AG04450 (cell line): ENCODE data around the gene NEUROD2. TPM values are rescaled to one million over a fixed set of nuclear protein-coding genes. Genes with fewer than 3 reads are reported as not detected.

ENCODE experiments used
- CTCF ChIA-PET: fragments of 300-600, 350-600 bp; formaldehyde crosslinking; extraction: SDS; loops from one replicate; lab custom pipeline; 2022; ENCODE audit warnings: antibody characterized with exemption, inconsistent platforms; lab: Charles Lee
- POLR2A ChIA-PET: fragments of 350-600 bp; formaldehyde crosslinking; extraction: SDS; loops from one replicate; lab custom pipeline; 2021; ENCODE audit warnings: antibody characterized with exemption, inconsistent platforms; lab: Yijun Ruan, JAX
- DNase-seq: peaks from one replicate; pipeline ENCODE4 v3.0.0-alpha.2; 2011; ENCODE audit warnings: low read depth, low spot score
- H3K27ac ChIP-seq: one replicate; pipeline ENCODE4 v1.5.1; 2012; ENCODE audit warnings: low read depth, low read length, control low read depth
- H3K27me3 ChIP-seq: one replicate; pipeline ENCODE4 v1.6.0; 2012; ENCODE audit warnings: low read length; ENCODE audit not compliant: control insufficient read depth, insufficient read depth
- H3K4me3 ChIP-seq: 2 replicates; pipeline ENCODE4 v1.5.1; 2011; ENCODE audit warnings: mild to moderate bottlenecking, low read depth, low read length, control low read depth
- H3K9me3 ChIP-seq: 2 replicates; pipeline ENCODE4 v1.5.1; 2012; ENCODE audit warnings: low read length; ENCODE audit not compliant: control insufficient read depth, insufficient read depth
- polyA minus RNA-seq: library from RNA; depleted of rRNA, polyadenylated mRNA; stranded (reverse); fragments of >200 nt; gene quantifications from 2 replicates; pipeline ENCODE4 v1.2.3, GENCODE V29; 2011; rRNA and poly(A)+ RNA removed
- polyA plus RNA-seq: library from polyadenylated mRNA; depleted of rRNA; stranded (reverse); fragments of >200 nt; gene quantifications from 2 replicates; pipeline ENCODE4 v1.2.3, GENCODE V29; 2011; rRNA removed
- TF ChIP-seq, protein P1 (sequence below): IDR thresholded peaks from 2 replicates; pipeline ENCODE4 v1.5.1; 2011; ENCODE audit warnings: low read depth, low read length, control low read depth, inconsistent platforms

NEUROD2 gene
- polyA plus RNA-seq (not detected in 2 replicates), polyA minus RNA-seq (not detected in 2 replicates)

DNA sequence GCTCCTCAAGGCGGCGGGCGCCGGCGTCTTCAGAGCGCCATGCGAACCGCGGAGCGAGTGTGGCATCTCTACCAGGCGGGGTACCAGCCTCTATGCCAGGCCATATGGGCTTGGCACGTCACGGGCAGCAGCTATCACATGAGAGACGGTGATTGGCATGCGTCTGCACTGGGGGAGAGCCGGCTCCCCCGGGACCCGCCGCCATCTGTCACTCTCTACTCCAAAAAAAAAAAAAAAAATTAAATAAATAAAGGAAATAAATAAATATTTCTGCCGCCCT, at the start of gene NEUROD2:
Gene NEUROD2 (minus strand): TSS at position 70 of the 280 bp plus-strand sequence. CDS start 1,321 bp downstream, outside the sequence.
- ChIA-PET POLR2A (no interaction called here), CTCF (interaction anchor here (1.3 kb wide), 1 partner anchor 14 kb away, joined by 3 read pairs; no protein-coding TSS in a partner anchor)
- Histone ChIP-seq H3K4me3 (no peak within 1 kb of the TSS), H3K9me3 (peaks cover 3% of the 10 kb centered on the region; the same call in 1 of the 2 replicates), H3K27me3 (peaks cover 75% of the 10 kb centered on the region), H3K27ac (no peak within 1 kb of the TSS)
- DNase-seq: no peak
- TF ChIP-seq, protein P1, sequence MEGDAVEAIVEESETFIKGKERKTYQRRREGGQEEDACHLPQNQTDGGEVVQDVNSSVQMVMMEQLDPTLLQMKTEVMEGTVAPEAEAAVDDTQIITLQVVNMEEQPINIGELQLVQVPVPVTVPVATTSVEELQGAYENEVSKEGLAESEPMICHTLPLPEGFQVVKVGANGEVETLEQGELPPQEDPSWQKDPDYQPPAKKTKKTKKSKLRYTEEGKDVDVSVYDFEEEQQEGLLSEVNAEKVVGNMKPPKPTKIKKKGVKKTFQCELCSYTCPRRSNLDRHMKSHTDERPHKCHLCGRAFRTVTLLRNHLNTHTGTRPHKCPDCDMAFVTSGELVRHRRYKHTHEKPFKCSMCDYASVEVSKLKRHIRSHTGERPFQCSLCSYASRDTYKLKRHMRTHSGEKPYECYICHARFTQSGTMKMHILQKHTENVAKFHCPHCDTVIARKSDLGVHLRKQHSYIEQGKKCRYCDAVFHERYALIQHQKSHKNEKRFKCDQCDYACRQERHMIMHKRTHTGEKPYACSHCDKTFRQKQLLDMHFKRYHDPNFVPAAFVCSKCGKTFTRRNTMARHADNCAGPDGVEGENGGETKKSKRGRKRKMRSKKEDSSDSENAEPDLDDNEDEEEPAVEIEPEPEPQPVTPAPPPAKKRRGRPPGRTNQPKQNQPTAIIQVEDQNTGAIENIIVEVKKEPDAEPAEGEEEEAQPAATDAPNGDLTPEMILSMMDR: no peak

DNA sequence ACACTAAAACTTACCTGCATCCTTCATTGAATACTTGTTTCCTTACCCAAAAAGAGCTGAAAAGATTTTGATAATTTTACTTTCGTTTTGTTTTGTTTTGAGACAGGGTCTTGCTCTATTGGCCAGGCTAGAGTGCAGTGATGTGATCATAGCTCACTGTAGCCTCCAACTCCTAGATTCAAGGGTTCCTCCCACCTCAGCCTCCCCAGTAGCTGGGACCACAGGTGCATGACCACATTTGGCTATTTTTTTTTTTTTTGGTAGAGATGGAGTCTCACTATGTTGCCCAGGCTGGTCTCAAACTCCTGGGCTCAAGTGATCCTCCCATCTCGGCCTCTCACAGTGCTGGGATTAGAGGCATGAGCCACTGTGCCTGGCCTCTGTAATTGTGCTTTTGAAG, 47.4 kb upstream of the NEUROD2 start:
- Histone ChIP-seq H3K4me3 (no peak overlapping the region), H3K27ac (no peak overlapping the region), H3K27me3 (no peaks in the 10 kb centered on the region), H3K9me3 (no peaks in the 10 kb centered on the region)
- CTCF ChIA-PET: interaction anchor here (0.7 to 7.4 kb wide), 9 partner anchors 9 to 79 kb away, joined by 3 to 62 read pairs (median 8); no protein-coding TSS in a partner anchor
- POLR2A ChIA-PET: interaction anchor here (0.8 kb wide), 1 partner anchor 9 kb away, joined by 3 read pairs; no protein-coding TSS in a partner anchor
- TF ChIP-seq, protein P1: no peak
- DNase-seq: no peak

DNA sequence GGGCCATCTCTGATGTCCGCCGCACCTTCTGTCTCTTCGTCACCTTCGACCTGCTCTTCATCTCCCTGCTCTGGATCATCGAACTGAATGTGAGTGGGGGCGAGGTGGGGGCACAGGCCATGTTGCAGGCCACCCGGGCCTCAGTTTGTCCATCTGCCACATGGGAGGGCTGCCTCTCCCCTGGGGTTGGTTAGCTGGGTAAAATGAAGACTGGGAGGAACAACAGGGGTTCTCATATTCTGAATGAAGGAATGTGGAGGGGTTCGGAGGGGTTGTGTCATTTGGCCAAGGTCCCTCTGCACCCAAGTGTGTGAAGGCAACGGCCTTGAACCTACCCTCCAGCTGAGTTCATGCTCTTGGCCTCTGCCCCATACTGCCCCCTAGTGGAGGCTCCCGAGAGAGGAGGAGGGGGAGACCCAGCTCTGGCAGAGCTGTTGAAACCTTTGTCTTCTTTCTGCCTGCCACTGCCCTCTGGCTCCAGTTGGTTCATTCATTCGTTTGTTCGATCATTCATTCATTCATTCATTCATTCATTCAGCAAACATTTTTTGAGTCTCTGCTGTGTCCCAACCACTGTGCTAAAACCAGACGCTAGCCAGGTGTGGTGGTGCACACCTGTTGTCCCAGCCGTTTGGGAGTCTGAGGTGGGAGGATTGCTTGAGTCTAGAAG, 46.1 kb upstream of the NEUROD2 start:
- H3K4me3 ChIP-seq: no peak overlapping the region
- DNase-seq: no peak
- no peak overlapping the region for H3K27ac ChIP-seq
- CTCF ChIA-PET: interaction anchor here (0.6 to 7.4 kb wide), 17 partner anchors 8 to 137 kb away, joined by 3 to 62 read pairs (median 4); partner anchors contain the start of gene PGAP3
- POLR2A ChIA-PET: no interaction called here
- no peaks in the 10 kb centered on the region for H3K27me3 ChIP-seq
- no peaks in the 10 kb centered on the region for H3K9me3 ChIP-seq
- TF ChIP-seq, protein P1: peak; percentile 82

DNA sequence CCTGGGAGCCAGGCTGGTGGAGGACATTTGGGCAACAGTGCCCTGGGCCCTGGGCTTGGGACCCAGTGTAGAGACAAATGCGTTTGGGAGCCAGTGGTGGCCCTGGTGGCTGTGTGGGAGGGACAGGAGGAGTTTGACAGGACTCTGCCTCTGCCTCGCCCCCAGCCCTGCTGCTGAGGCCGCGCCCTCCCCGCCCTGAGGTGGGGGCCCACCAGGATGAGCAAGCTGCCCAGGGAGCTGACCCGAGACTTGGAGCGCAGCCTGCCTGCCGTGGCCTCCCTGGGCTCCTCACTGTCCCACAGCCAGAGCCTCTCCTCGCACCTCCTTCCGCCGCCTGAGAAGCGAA, 45.6 kb upstream of the NEUROD2 start:
- H3K27ac ChIP-seq: no peak overlapping the region
- no peaks in the 10 kb centered on the region for H3K27me3 ChIP-seq
- ChIA-PET CTCF (interaction anchor here (0.6 to 7.4 kb wide), 12 partner anchors 11 to 137 kb away, joined by 3 to 62 read pairs (median 4); no protein-coding TSS in a partner anchor), POLR2A (no interaction called here)
- no peaks in the 10 kb centered on the region for H3K9me3 ChIP-seq
- DNase-seq: no peak
- no peak overlapping the region for H3K4me3 ChIP-seq
- TF ChIP-seq, protein P1: no peak
